GM15510 (cell line): Measurements from ENCODE around the gene TMEM163.

Source experiments
- POLR2A ChIP-seq: IDR thresholded peaks from 3 replicates; pipeline ENCODE4 v1.6.1; 2011; ENCODE audit warnings: borderline replicate concordance; ENCODE audit not compliant: insufficient read length; ENCODE audit errors: extremely low read depth

The TMEM163 gene

GRCh38 chr2:134713176-134713575 is 5.6 kb downstream of the TMEM163 start:
- no peak for TF ChIP-seq POLR2A

DNA sequence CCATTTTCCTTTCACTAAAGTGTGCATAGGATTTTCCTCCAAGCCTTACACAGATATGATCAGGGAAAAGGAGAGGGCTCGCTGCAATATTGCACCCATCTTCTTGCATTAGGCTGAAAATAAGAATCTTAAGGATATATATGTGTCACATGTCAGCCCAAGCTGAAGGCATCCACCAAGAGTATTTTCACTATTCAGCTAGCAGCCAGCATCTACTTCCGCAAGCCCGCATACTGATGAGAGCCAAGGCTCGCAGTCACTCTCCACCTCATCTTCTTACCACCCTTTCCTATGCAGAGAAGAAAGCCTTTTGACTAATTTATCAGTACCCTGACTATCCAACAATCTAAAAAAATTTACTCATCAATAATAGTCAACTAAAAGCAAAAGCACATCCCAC is 6.1 kb downstream of the TMEM163 start:
- TF ChIP-seq POLR2A, result no peak

- no peak for TF ChIP-seq POLR2A
These were observed 6.5 kb downstream of the TMEM163 start for GRCh38 chr2:134712299-134712698.

- no peak for TF ChIP-seq POLR2A
These were observed 7.1 kb downstream of the TMEM163 start for GRCh38 chr2:134711692-134712091.

DNA sequence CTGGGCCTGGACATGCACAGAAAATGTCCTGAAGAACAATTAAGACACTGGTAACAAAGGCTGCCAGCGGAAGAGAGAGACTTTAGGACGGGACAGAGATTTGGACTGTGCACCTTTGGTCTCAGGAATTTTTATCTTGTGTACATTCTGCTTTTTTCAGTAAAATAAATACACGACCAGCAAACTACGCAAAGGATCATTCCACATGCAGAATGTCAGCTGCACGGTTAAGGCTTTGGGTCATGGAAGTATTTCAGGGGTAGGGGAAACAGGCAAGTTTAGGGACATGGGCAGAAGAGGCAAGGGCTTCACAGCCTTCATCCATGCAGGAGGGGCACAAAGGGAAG is 11.5 kb downstream of the TMEM163 start:
- no peak for TF ChIP-seq POLR2A

DNA sequence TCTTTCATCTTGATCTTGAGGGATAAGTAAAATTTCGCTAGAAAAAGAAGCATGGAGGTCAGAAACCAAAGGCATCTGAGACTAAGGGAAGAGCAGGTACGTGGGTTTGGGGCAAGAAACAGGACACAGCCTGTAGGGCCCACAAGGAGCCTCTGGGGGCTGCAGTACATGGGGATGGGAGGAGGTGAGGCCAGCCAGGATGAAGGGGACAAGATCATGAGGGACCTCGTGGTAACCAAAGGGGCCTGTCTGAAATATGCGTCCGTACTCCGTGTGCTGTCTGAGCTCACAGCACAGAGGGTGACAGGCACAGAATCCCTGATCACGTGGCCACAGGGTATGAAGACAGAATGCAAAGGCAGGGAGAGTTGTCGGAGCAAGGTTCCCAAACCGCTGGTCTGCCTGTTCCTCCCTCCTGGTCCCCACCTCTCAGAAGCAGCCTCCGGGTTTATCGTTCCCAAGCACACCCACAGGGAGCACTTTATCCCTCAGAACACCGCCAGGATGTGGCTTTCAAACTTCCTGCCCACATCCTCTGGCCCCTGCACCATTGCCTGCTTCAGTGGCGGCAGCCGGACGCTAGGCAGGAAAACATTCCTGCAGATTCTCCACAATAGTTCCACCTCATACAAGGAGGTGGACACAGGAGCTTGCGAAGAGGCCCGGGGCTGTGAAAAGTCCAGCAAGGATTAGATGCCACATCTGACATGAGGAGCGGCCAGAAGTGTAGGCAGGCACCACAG is 12.0 kb downstream of the TMEM163 start:
- TF ChIP-seq POLR2A, result no peak

GRCh38 chr2:134705861-134706586 is 12.8 kb downstream of the TMEM163 start:
- TF ChIP-seq POLR2A, result no peak

GRCh38 chr2:134704173-134704572 is 14.6 kb downstream of the TMEM163 start:
- TF ChIP-seq POLR2A, result no peak

GRCh38 chr2:134703426-134703825 is 15.4 kb downstream of the TMEM163 start:
- TF ChIP-seq POLR2A, result no peak

DNA sequence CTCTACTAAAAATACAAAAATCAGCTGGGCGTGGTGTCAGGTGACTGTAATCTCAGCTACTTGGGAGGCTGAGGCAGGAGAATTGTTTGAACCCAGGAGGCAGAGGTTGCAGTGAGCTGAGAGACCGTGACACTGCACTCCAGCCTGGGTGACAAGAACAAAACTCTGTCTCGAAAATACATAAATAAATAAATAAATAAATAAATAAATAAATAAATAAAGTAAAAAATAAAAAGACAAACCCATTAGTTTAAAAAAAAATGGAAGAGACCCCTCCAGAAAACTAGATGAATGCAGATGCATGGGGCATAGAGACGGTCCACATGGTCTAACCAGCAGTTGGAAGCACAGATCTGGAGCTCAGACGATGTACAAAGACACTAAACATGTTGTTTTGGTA is 18.1 kb downstream of the TMEM163 start:
- TF ChIP-seq POLR2A, result no peak

- TF ChIP-seq POLR2A, result no peak
These were observed 24.4 kb downstream of the TMEM163 start for GRCh38 chr2:134694411-134694810.

- TF ChIP-seq POLR2A, result no peak
These were observed 25.2 kb downstream of the TMEM163 start for GRCh38 chr2:134693359-134694330.

DNA sequence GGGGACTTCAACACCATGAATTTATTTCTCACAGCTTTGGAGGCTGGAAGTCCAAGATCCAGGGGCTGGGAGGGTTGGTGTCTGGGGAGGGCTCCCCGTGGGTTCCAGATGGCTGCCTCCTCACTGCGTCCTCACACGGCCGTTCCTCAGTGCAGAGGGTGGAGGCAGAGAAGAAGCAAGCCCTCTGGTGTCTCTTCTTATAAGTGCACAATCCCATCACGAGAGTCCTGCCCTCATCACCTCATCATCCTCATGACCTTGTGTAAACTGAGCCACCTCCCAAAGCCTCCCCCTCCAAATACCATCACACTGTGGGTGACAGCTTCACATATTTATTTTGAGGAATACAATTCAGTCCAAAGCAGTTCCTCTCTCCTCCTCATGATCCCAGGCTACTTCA is 26.3 kb downstream of the TMEM163 start:
- no peak for TF ChIP-seq POLR2A

GRCh38 chr2:134690629-134691215 is 28.1 kb downstream of the TMEM163 start:
- TF ChIP-seq POLR2A, result no peak

GRCh38 chr2:134689315-134689714 is 29.5 kb downstream of the TMEM163 start:
- no peak for TF ChIP-seq POLR2A
